ENCODE measurements around the gene NCAPG2. TPM values are rescaled to one million over a fixed set of nuclear protein-coding genes. Genes with fewer than 3 reads are reported as not detected.

NCAPG2 gene
- polyA plus RNA-seq, 1 experiment: 19.5 TPM

DNA sequence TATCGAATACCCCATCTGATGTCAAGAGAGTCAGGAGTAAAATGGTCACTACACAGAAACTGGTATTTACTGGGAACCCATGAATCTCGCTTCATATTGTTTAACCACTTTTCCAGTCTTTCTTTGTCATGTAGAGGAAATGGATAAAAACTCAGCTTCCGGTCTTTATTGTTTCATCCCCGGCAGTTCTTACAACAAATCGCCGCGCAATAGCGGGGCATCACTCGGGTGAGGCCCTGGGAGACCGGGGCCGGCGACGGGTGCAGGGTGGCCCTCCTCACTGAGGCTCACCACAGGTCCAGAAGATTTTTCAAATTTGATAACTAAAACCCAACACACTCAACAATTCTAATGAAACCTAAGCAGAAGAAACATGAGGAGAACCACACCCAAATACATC, 81.4 kb downstream of the NCAPG2 start:
- TF ChIP-seq, protein P1, sequence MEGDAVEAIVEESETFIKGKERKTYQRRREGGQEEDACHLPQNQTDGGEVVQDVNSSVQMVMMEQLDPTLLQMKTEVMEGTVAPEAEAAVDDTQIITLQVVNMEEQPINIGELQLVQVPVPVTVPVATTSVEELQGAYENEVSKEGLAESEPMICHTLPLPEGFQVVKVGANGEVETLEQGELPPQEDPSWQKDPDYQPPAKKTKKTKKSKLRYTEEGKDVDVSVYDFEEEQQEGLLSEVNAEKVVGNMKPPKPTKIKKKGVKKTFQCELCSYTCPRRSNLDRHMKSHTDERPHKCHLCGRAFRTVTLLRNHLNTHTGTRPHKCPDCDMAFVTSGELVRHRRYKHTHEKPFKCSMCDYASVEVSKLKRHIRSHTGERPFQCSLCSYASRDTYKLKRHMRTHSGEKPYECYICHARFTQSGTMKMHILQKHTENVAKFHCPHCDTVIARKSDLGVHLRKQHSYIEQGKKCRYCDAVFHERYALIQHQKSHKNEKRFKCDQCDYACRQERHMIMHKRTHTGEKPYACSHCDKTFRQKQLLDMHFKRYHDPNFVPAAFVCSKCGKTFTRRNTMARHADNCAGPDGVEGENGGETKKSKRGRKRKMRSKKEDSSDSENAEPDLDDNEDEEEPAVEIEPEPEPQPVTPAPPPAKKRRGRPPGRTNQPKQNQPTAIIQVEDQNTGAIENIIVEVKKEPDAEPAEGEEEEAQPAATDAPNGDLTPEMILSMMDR (IDR thresholded peaks at IDR 0.05; ENCODE audit: insufficient read depth, low read depth, low read length): no peak
- Histone ChIP-seq H3K36me3 (ENCODE audit: control insufficient read depth, insufficient read depth, low read length) (no peaks in the 10 kb centered on the region), H3K27me3 (ENCODE audit: control insufficient read depth, insufficient read depth, low read length) (no peaks in the 10 kb centered on the region), H3K4me3 (ENCODE audit: low read depth, low read length) (no peak overlapping the region)
- DNase-seq (ENCODE audit: low read depth): no peak
- CTCF ChIA-PET: no interaction called here
- POLR2A ChIA-PET: no interaction called here

DNA sequence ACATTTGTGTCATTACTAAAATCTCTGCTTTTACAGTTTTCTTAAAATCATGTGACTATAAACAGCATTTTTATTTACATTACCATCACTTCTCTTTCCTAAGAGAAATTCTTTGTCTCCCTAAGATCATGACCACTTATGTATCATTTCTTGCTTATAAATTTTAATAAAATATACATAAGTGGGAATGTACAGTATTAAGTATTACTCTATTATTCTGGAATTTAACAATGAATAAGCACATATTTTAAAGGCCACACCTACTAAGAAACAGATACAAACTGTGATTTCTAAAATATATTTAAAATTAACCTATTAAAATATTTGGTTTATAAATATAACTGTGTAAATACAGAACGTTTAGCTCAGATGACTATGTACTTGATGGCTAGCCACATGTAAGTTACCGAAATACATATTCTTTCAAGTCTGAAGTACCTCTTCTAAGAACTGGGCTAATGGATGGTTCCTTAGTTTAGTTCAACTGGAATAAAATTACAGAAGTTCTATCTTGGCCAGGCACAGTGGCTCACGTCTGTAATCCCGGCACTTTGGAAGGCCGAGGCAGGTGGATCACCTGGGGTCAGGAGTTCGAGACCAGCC, 83.7 kb downstream of the NCAPG2 start:
- POLR2A ChIA-PET: no interaction called here

DNA sequence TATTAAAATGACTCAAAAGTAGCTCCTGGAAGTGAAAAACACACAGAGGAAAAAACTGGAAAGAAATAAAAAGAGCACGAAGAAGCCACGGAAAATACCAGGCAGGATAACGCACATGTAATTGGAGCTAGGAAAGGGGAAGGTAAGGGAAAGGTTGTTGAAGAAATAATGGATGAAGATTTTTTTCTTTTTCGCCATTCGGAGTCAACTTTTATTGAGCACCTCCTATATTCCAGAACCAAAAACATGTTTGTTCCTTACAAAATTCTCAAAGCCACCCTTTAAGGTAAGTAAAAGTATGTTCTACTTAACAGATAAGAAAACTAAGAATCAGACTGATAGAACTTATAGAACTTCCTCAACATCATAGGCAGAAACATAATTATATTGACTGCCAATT, 84.2 kb downstream of the NCAPG2 start:
- ChIA-PET CTCF (interaction anchor here (0.6 kb wide), 1 partner anchor 117 kb away, joined by 3 read pairs; no protein-coding TSS in a partner anchor), POLR2A (no interaction called here)
- TF ChIP-seq, protein P1 (IDR thresholded peaks at IDR 0.05; ENCODE audit: insufficient read depth, low read depth, low read length): no peak
- Histone ChIP-seq H3K27me3 (ENCODE audit: control insufficient read depth, insufficient read depth, low read length) (no peaks in the 10 kb centered on the region), H3K36me3 (ENCODE audit: control insufficient read depth, insufficient read depth, low read length) (no peaks in the 10 kb centered on the region), H3K4me3 (ENCODE audit: low read depth, low read length) (no peak overlapping the region)
- no peak for DNase-seq (ENCODE audit: low read depth)

More for the DNA sequence above, 83.7 kb downstream of the NCAPG2 start:
- Histone ChIP-seq H3K27me3 (ENCODE audit: control insufficient read depth, insufficient read depth, low read length) (no peaks in the 10 kb centered on the region), H3K36me3 (ENCODE audit: control insufficient read depth, insufficient read depth, low read length) (no peaks in the 10 kb centered on the region), H3K4me3 (ENCODE audit: low read depth, low read length) (no peak overlapping the region)
- no peak for DNase-seq (ENCODE audit: low read depth)
- TF ChIP-seq, protein P1 (IDR thresholded peaks at IDR 0.05; ENCODE audit: insufficient read depth, low read depth, low read length): no peak
- CTCF ChIA-PET: no interaction called here

DNA sequence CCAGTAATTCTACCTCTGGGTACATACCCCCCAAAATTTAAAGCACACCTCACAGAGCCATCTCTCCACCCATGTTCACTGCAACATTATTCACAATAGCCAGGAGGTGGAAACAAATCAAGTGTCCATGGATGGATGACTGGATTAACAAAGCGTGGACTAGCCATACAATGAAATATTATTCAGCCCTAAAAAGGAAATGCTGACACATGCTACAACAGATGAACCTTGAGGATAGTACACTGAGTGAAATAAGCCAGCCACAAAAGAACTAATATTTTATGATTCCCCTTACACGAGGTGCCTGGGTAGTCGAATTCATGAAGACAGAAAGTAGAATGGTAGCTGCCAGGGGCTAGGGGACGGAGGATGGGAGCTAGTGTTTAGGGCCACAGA, 85.9 kb downstream of the NCAPG2 start:
- no peaks in the 10 kb centered on the region for H3K27me3 ChIP-seq (ENCODE audit: control insufficient read depth, insufficient read depth, low read length)
- ChIA-PET POLR2A (no interaction called here), CTCF (interaction anchor here (0.8 to 1.2 kb wide), 2 partner anchors 24 to 27 kb away, joined by 3 to 4 read pairs; no protein-coding TSS in a partner anchor)
- no peaks in the 10 kb centered on the region for H3K36me3 ChIP-seq (ENCODE audit: control insufficient read depth, insufficient read depth, low read length)
- DNase-seq (ENCODE audit: low read depth): no peak
- TF ChIP-seq, protein P1 (IDR thresholded peaks at IDR 0.05; ENCODE audit: insufficient read depth, low read depth, low read length): no peak
- no peak overlapping the region for H3K4me3 ChIP-seq (ENCODE audit: low read depth, low read length)

DNA sequence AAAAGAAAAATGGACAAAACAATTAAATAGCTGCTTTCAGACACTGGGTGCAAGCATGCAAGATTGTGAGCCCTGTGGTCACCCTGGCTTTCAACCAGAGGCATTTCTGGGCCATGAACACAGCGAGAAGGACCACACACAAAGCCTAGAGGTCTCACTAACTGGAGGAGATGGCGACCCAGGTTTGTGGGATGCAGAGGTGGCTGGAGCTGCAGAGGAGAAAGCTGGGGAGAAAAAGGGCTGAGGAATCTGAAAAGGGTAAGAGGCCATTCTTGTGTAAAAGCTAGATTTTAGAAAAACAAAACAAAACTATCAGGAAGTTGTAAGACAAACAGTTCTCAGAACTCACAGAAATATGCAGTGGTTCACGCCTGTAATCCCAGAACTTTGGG, 86.9 kb downstream of the NCAPG2 start:
- no peaks in the 10 kb centered on the region for H3K27me3 ChIP-seq (ENCODE audit: control insufficient read depth, insufficient read depth, low read length)
- H3K36me3 ChIP-seq (ENCODE audit: control insufficient read depth, insufficient read depth, low read length): no peaks in the 10 kb centered on the region
- ChIA-PET POLR2A (no interaction called here), CTCF (interaction anchor here (0.6 to 1.0 kb wide), 2 partner anchors 57 to 1187 kb away, joined by 3 read pairs; no protein-coding TSS in a partner anchor)
- TF ChIP-seq, protein P1 (IDR thresholded peaks at IDR 0.05; ENCODE audit: insufficient read depth, low read depth, low read length): no peak
- DNase-seq (ENCODE audit: low read depth): no peak
- H3K4me3 ChIP-seq (ENCODE audit: low read depth, low read length): no peak overlapping the region
